SHP77 (cell line): Measurements from ENCODE around the gene GRM4.
"Not testable (repeated sequence)": the region's sequence is repeated elsewhere in the genome, so short reads cannot be mapped to it uniquely, and the experiment has no call there.

Experiments used
- DNase-seq, 2 experiments: peaks; one replicate each; lab custom pipeline; 2025; lab: John Stamatoyannopoulos, UW

The GRM4 gene

GRCh38 chr6:34146021-34146782 lies at the start of gene GRM4:
Gene GRM4 (minus strand): TSS chr6:34146087. CDS start chr6:34133496, 12,591 bp downstream.
- DNase-seq = no peak

GRCh38 chr6:34194772-34195171 lies 48.9 kb upstream of the GRM4 start:
- DNase-seq = no peak

GRCh38 chr6:34190504-34191122 lies 44.7 kb upstream of the GRM4 start:
- no peak for DNase-seq

- peak in 1 of 2 experiments; percentile 39 for DNase-seq
Observed at GRCh38 chr6:34189806-34190503, 44.1 kb upstream of the GRM4 start.

GRCh38 chr6:34184726-34185125 lies 38.8 kb upstream of the GRM4 start:
- DNase-seq = not testable (repeated sequence)

GRCh38 chr6:34182751-34183531 lies 37.1 kb upstream of the GRM4 start:
- no peak for DNase-seq

GRCh38 chr6:34181908-34182307 lies 36.0 kb upstream of the GRM4 start:
- DNase-seq = no peak

GRCh38 chr6:34179106-34179720 lies 33.3 kb upstream of the GRM4 start:
- no peak for DNase-seq

GRCh38 chr6:34178357-34179105 lies 32.6 kb upstream of the GRM4 start:
- peak in 1 of 2 experiments; percentile 27 for DNase-seq

- no peak for DNase-seq
Observed at GRCh38 chr6:34177181-34177591, 31.3 kb upstream of the GRM4 start.

- DNase-seq = no peak
Observed at GRCh38 chr6:34176261-34177031, 30.6 kb upstream of the GRM4 start.

- DNase-seq = no peak
Observed at GRCh38 chr6:34174846-34175399, 29.0 kb upstream of the GRM4 start.

GRCh38 chr6:34172961-34173775 lies 27.3 kb upstream of the GRM4 start:
- DNase-seq = no peak

GRCh38 chr6:34170346-34170745 lies 24.5 kb upstream of the GRM4 start:
- no peak for DNase-seq

GRCh38 chr6:34169897-34170296 lies 24.0 kb upstream of the GRM4 start:
- no peak for DNase-seq

GRCh38 chr6:34161857-34162515 lies 16.1 kb upstream of the GRM4 start:
- no peak for DNase-seq

GRCh38 chr6:34159844-34160243 lies 14.0 kb upstream of the GRM4 start:
- no peak for DNase-seq

- no peak for DNase-seq
Observed at GRCh38 chr6:34158876-34159275, 13.0 kb upstream of the GRM4 start.
